Activated CD4-positive, alpha-beta T cell treated with anti-CD3 and anti-CD28 coated beads, Interleukin-2, Interleukin-6, amounts not matched to agents 100 ng/mL and 50 ng/mL, durations not matched to agents 16 hours and 8 hours (primary cell): ENCODE measurements around the gene SPANXN4.
A peak's percentile ranks its signal among the peaks of the same experiment; 100 is the strongest.

Experiments used
- DNase-seq: peaks from one replicate; pipeline ENCODE4 v3.0.0-alpha.2; 2020

SPANXN4 gene, protein sequence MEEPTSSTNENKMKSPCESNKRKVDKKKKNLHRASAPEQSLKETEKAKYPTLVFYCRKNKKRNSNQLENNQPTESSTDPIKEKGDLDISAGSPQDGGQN

DNA sequence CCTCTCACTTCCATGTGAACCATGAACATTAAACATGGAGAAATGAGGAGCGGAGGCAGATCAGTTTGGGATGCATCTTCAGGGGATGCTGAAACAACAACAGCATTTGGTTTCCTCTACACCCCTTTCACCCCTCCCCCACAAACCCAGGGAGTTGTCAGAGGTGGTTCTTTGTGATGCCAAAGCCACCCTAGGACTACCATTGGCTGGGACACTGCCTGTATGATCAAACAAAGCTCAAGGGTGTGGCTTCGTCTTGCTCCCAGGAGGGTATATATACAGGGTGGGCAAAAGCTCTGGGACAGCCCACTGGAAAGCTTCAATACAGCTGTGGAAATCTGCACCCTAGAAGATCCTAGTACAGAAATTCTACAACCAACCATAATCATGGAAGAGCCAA, at the start of gene SPANXN4:
TSS of gene SPANXN4 (plus strand) at position 301 of the 400 bp plus-strand sequence. CDS start at position 388, 87 bp downstream.
- no peak for DNase-seq

DNA sequence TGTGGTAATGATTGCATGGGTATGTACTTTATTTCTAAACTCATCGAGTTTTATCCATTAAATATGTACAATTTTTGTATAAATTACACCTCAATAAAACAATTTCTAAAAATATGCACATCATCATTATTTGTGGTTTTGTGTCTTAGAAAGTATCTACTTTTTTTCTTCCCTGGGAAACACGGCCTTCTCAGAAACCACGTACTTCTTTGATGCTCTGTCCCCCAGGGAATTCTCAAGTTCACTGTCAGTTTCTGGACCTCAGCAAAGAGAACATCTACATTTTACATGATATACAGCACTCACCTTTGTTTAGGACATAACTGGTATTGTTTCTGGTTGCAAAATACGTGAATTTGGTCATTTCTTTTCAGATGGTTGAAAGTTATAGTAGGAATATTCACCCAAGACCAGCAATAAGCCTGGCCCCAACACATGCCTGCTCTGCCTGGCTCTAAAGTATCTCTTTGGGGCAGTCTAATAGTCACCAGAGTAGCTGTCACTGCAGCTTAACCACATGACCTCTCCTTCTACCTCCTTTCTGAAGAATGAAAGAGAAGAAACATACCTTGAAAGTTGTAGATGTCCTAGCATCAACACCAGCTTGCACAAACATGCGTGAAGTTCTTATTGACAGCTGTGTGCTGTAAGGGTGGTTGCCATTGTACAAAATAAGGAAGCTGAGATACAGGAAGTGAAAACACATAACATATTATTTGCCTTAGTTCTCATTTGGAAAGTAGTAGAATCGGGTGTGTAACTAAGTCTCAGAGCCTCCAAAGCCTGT, 48.4 kb upstream of the SPANXN4 start:
- no peak for DNase-seq

DNA sequence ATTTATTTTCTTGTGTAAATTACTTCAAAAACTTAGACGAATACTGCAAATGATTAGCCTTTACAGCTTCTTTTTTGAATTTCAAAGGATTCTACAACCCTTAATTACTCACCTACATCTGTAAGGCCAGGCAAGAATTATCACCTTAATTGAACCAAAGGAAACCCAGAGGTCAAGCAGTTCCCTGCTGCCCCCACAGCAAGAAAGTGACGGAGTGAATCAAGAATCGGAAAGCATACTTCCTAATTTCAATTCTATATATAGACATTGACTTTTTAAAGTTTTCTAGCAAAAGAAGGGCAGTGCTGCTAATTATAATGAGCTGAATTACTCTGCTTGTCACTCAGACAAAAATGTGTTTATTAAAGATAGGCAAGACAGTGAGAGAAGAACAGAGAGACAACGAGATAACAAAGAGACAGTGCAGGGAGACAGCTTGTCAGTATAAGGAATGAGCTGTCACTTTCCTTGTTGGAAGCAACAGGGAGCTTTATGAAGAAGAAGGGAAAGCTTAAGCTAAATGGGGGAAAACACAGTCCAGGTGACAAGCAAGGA, 47.5 kb upstream of the SPANXN4 start:
- no peak for DNase-seq

DNA sequence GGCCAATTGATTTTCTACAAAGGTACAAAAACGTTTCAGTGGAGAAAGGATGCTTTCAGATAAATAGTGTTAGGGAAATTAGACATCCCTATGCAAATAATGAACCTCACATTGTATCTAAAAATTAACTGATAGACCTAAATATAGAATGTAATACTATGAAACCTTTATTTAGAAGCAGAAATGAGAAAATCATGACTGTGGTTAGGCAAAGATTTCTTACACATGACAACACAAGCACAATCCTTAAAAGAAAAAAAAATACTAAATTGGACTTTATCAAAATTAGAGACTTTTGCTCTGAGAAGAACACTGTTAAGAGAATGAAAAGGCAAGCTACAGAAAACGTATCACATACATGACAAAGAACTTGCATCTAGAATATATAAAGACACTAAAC, 43.0 kb upstream of the SPANXN4 start:
- no peak for DNase-seq

DNA sequence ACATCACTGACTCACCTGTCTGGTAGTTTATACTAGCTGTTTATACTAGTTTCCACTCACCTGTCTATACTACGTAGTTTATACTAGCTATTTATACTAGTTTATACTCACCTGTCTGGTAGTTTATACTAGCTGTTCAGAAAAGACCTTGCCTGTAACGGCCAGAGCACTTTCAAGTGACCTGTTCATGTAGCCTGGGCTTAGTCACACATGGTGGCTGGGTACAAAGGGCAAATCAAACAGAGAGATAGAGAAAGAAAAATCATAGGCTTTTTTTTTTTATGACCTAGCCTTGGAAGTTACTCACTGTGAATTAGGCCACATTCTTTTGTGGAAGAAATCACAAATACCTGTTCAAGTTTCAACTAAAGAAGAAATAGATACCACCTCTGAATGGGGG, 30.7 kb upstream of the SPANXN4 start:
- DNase-seq = no peak

DNA sequence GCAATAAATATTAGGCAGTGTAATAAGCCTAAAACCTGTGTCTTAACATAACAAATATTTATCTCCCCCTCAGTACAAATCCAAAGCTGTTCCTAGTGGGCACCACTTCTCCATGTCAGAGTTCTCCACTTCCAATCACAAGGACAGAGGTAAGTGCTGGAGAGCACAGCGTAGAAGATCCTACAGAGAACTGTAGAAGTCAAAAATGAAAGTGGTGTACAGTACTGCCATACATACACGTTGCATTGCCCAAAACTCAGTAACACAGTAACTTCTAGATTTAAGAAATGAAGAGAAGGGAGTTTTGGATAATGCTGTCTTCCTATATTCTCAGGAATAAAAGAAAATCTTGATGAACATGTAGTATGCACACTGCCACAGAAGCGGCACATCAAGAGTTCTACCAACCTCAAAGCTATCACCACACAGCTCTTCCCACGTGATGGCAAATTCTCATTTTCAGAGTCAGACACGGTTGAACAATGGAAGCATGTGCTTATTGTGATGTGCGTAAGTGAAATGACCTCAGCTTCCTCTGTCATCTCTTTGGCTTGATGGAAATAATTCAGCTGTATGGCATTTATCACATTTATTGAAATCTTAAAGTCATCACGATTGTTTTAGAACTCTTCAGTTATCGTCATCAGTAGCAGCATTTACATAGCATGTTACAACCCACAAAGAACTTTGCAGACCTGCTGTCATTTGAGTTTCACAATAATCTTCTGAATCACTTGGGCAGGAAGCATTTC, 27.1 kb upstream of the SPANXN4 start:
- no peak for DNase-seq

DNA sequence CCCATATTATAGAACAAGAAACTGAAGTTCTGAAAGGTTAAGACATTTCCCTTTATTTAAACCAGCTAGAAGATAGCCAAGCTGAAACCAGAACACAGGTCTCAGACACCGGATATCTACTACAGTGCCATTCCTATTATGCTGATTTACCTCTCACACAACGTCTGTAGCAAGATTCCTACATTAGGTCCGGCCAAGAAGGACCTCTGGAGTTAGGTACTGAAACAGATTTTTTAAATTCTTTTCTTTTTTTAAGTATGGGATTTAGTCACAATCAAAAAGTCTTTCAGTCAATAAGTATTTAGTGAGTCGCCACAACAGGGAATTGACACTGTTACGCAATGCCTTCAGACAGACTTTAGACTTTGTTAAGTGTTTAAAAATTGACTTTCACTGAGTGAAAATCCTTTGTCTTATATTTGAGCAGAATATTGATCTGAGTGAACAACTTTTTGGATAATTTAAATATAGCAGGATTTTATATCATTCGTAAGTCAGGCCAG, 26.5 kb upstream of the SPANXN4 start:
- DNase-seq = no peak

DNA sequence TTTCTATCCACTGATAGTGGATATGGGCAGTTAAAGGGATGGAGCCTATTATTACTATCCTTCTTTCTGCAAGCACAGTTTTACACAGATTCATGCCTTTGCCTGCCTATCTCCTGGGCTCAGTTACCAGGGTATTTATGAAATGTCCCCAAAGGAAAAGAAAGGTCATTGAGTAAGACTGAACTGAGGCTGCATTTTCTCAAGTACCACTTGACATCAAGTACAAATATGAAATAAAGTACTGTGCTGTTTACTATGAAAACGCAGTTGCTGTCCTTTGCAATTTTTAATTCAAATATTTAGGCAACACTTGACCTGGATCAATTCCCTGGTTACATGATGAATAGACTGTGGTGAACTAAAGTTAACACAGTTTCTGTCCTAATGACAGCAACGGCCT, 23.5 kb upstream of the SPANXN4 start:
- DNase-seq = no peak

DNA sequence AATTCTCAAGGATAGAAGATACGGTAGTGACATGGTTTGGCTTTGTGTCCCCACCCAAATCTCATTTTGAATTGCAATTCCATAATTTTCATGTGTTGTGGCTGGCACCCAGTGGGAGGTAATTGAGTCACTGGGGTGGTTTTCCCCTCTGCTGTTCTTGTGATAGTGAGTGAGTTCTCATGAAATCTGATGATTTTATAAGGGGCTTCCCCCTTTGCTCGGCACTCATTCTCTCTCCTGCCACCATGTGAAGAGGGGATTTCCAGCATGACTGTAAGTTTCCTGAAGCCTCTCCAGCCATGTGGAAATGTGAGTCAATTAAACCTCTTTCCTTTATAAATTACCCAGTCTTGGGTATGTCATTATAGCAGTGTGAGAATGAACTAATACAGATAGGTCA, 8.5 kb upstream of the SPANXN4 start:
- DNase-seq = peak; percentile 22

DNA sequence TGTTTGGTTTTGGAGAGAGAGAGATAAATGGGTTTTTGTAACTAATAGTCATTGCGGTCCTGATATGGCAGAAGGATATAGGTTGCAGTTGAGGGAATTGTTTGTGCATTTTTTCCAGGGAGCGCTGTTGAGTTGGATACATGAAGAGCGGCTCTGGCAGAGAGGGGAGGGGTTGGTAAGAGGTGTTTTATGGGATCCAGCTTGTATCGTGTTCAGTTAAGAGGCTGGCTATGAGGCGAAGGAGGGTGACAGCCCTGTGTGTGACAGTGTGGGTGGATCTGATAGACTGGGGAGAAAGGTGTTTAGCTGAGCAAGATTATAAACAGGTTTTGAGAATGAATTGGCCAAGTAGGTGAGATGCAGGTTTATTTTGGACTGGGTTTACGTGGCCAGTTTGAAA, 1.5 kb downstream of the SPANXN4 start:
- no peak for DNase-seq

DNA sequence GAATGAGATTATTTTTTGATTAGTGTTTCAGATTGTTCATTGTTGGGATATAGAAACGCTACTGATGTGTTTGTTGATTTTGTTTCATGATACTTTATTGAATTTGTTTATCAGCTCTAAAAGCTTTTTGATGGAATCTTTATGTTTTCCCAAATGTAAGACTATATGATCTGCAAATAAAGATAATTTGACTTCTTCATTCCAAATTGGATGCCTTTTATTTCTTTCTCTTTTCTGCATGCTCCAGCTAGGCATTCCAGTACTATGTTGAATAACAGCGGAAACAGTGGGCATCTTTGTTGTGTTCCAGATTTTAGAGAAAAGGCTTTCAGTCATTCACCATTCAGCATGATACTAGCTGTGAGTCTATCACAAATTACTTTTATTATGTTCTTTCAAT, 21.8 kb downstream of the SPANXN4 start:
- no peak for DNase-seq

DNA sequence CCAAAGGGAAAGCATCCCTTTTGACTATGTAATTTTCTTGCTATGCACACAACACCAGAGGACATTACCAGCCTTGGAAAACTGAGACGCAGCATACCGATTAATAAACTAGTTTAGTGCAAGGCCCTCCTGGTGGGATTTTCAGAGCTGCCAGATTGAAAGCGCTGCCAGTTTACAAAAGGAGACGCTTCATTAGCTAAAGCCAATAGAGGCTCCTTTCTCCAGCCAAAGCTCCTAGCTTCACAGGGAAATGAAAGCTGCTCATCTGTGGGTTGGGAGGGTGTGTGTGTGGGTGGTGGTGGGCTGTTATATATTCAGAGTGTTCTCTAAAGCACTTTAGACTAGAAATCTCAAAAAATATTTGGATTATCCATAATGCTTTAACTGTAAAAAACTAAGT, 32.4 kb downstream of the SPANXN4 start:
- no peak for DNase-seq

DNA sequence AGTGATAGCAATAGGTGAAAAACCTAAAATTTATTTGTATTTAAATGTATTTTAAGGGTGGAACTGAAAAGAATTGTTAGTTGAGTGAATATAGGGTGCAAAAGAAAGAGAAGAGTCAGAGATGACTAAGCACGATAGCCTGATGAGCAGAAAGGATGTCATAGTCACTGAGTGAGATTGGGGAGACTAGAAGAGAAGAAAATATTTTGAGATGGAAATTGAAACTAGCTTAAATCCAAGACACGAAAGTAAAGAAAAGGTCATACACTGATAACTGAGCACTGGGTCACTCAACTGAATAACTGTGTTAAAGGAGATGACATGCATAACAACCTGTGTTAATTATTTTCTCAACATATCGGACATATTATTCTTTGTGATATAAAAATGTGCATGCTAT, 55.5 kb downstream of the SPANXN4 start:
- DNase-seq = no peak

DNA sequence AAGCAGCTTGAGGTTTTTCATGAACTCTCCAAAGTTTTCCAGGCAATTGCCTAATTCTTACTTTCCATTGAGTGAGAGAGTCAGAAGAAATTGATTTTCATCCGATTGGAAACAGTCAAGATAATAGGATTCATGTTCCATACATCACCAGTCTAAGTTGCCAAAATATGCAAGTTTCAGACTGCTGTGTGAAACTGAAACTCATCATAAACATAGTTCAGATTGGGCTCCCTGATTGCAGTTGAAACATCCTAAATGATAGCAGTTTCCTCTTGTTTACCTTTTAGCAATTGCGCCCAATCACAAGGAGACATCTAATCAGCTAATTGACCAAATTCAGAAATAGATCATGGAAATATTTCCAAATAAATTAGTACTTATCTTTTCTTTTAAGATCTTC, 56.8 kb downstream of the SPANXN4 start:
- DNase-seq = no peak
